HG02981 (cell line): ENCODE data around the gene TRPV6.

ENCODE experiments used
- ATAC-seq: cut with Tn5 transposase; IDR thresholded peaks from one replicate; pipeline ENCODE4 v1.9.1; 2021; ENCODE audit warnings: mild to moderate bottlenecking, moderate library complexity; ENCODE audit not compliant: unreplicated experiment

Gene TRPV6

GRCh38 chr7:142908921-142909890 is 23.7 kb upstream of the TRPV6 start:
- no peak for ATAC-seq

- ATAC-seq: no peak
These were observed 22.7 kb upstream of the TRPV6 start for GRCh38 chr7:142908290-142908689.

- ATAC-seq: no peak
These were observed 21.1 kb upstream of the TRPV6 start for GRCh38 chr7:142906643-142907042.

GRCh38 chr7:142905759-142906158 is 20.2 kb upstream of the TRPV6 start:
- ATAC-seq: no peak

- ATAC-seq: no peak
These were observed 18.6 kb upstream of the TRPV6 start for GRCh38 chr7:142904128-142904527.

GRCh38 chr7:142901426-142902259 is 16.1 kb upstream of the TRPV6 start:
- no peak for ATAC-seq

GRCh38 chr7:142899661-142900060 is 14.1 kb upstream of the TRPV6 start:
- ATAC-seq: no peak

GRCh38 chr7:142898377-142899170 is 13.0 kb upstream of the TRPV6 start:
- ATAC-seq: no peak

- ATAC-seq: no peak
These were observed 12.1 kb upstream of the TRPV6 start for GRCh38 chr7:142897691-142898090.

GRCh38 chr7:142896741-142897379 is 11.3 kb upstream of the TRPV6 start:
- ATAC-seq: no peak

- no peak for ATAC-seq
These were observed 10.6 kb upstream of the TRPV6 start for GRCh38 chr7:142896151-142896550.

GRCh38 chr7:142894985-142895593 is 9.5 kb upstream of the TRPV6 start:
- ATAC-seq: no peak

- no peak for ATAC-seq
These were observed 8.8 kb upstream of the TRPV6 start for GRCh38 chr7:142894112-142894984.

- no peak for ATAC-seq
These were observed 7.4 kb upstream of the TRPV6 start for GRCh38 chr7:142892951-142893350.

GRCh38 chr7:142891490-142892082 is 6.0 kb upstream of the TRPV6 start:
- no peak for ATAC-seq

GRCh38 chr7:142890874-142891485 is 5.4 kb upstream of the TRPV6 start:
- no peak for ATAC-seq

- ATAC-seq: no peak
These were observed 4.3 kb upstream of the TRPV6 start for GRCh38 chr7:142889816-142890215.

GRCh38 chr7:142887282-142888015 is 1.9 kb upstream of the TRPV6 start:
- no peak for ATAC-seq
